Medulla oblongata (tissue), 1 donor: Measurements from ENCODE around the gene ATP9B.
"Not testable (repeated sequence)": the region's sequence is repeated elsewhere in the genome, so short reads cannot be mapped to it uniquely, and the experiment has no call there.

Experiments
- DNase-seq: peaks from one replicate; pipeline ENCODE4 v3.0.0-alpha.2; 2015; ENCODE audit errors: extremely low spot score

The ATP9B gene

DNA sequence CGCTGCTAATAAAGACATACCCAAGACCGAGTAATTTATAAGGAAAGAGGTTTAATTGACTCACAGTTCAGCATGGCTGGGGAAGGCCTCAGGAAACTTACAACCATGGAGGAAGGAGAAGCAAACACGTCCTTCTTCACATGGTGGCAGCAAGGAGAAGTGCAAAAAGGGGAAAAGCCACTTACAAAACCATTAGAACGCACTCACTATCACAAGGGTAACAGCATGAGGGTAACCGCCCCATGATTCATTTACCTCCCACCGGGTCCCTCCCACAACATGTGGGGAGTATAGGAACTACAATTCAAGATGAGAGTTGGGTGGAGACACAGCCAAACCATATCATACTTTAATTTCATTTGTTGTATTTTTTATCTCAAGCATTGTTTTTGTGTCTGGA is 67.5 kb downstream of the ATP9B start:
- DNase-seq = no peak

DNA sequence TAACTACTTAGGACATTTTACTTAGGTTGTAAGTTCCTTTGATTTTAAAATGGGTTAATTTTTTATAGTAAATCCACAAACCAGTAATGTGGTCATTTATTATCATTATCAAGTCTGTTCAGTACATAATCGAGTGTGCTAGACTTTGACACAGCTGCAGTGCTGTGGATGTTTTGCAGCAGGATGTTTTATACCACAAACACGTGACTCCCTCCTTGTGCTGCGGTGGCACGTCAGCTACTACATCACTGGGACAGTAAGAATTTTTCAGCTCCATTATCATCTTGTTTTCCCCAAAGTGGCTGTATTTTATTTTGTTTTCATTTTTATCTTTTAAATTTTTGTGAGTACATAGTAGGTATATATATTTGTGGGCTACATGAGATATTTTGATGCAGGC is 70.0 kb downstream of the ATP9B start:
- no peak for DNase-seq

DNA sequence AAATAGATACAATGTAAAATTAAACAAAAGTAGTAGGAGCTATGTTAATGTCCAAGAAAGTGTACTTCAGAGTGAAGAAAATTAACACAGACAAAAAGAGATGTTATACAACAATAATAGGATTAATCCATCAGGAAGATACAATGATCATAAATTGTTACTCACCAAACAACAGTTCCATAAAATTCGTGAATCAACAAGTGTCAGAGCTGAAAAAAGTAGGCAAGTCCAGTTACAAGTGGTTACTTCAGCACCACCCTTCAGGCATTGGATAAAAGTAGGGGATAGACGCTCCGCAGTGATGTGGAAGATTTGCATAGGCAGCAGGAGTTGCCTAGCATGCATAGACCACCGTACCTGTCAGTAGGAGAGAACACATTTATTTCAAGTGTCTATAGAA is 77.8 kb downstream of the ATP9B start:
- DNase-seq = no peak

DNA sequence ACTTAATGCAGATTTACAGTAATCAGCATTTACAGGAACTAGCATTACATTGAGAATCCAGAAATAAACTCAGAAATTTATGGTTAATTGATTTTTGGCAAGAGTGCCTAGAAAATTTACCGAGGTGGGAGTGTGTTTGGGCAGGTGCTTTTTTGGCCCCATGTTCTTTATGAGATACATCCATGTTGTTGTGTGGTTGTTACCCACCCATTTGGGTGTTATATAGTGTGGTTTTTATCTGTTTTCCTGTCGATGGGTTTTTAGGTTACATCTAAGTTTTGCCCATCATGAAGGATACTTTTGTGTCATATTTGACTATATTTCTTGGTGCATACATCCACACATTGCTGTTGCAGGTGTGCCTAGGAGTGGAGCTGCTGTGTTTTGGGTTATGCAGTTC is 82.0 kb downstream of the ATP9B start:
- DNase-seq = no peak

DNA sequence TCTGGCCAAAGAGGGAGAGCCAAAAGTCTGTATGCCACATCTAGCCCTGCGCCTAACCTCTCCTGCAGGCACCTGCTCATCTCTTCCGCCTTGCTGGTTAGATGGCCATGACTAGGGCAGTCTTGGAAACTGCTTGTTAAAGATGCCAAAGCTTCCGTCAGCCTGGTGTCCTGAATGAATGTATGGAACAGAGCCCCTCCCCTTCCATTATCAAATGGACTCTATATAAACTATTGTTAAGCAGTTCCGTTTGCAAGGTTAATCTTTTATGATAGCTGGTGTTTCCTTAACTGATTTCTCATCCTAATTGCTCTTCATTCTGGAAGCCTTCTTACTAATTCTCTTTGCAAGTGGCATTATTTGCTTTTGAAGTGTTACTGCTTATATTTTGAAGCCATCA is 87.1 kb downstream of the ATP9B start:
- DNase-seq = no peak

DNA sequence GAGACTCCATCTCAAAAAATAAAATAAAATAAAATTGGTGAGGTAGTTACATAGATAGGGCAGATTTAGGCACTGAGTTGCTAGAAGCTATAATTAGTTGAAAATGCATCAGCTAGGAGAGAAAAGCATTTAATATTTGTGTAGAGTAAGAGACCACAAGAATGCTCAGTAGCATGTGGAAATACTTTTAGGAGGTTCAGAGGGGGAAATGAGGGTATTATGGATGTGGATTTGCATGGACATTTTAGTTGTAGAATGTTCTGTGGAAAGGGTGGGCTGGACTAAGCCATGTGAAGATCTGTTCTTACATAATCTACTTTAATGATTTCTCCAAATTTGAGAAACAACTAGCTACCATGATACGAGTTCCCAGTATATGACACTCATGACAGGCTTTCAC is 95.5 kb downstream of the ATP9B start:
- DNase-seq = no peak

DNA sequence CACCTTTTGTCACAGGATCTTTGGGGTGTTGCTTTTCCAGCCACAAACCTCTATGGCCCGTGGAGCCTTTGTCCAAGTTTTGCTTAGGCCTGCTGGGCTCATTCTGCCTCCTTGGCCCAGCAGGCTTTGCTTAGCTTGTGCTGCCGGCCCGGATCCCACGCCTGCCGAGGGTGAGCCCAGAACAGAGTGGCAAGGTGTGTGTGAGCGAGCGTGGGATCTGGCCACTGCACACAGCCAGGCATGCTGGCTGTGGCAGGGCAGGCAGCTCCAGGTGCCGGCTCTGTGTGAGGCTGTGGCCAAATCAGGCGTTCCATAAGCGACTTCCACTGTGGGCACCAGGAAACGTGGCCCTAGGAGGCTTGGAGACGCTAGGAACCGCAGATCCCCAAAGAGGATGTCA is 97.5 kb downstream of the ATP9B start:
- DNase-seq = no peak

DNA sequence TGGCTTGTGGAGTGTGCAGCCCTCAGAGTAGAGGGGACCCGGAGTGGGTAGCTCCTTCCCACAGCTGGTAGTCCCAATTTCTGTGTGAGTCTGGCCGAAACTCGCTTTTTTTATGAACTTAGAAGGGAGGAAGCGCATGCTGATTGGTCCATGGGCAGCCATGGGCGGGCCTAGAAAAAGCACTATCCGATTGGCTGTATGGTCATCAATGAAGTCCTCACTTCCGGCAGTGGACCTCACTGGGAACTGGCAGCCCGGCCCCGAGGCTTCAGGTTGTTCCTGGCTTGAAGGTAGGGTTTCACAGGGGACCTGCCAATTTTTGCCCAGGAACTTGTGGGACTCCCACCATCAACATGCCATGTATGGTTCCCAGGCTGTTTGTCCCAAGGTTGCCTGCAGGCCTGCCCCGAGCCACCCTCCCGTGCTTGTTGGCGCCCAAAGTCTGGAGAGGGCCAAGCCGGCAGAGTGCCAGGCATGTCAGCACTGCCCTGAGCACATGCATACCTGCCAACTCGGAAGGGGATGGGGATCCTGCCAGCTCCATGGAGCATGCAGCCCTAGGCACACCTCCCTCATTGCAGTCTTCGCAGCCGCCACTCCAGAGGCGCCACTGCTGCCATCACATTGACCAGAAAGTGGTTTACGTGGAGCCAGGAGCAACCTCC is 98.5 kb downstream of the ATP9B start:
- no peak for DNase-seq

DNA sequence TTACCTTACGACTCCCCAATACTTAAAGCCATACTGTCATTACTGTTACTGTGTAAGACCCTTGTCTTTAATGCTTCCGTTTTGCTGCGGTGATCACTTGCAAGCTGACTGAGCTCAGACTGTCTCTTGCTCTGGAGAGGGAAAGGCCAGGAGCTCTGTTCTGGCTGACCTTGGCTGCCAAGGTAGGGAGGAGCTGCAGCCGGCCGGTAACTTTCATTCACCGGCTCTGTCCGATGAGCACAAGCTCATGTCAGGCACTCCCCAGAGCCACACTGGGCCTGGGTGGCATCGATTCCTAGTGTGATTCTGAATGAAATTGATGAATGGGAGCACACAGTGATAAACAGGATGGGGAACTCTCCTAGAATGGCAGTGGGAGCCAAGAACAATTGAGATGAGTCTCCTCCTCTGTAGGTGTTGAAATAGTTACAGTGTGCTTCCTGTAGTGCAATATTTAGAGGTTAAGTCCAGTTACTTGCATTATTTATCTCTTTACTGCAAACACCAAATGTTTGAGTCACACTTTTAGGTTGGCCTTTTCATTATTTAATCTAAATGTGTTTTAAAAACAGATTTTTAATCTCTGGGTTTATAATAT is 100.9 kb downstream of the ATP9B start:
- no peak for DNase-seq

DNA sequence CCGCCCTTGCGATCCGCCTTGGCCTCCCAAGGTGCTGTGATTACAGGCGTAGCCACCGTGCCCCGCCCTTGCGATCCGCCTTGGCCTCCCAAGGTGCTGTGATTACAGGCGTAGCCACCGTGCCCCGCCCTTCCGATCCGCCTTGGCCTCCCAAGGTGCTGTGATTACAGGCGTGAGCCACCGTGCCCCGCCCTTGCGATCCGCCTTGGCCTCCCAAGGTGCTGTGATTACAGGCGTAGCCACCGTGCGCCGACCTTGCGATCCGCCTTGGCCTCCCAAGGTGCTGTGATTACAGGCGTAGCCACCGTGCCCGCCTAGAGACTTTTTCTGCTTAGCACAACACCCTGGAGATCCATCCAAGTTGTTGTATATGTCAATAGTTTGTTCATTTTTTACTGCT is 103.1 kb downstream of the ATP9B start:
- not testable (repeated sequence) for DNase-seq

DNA sequence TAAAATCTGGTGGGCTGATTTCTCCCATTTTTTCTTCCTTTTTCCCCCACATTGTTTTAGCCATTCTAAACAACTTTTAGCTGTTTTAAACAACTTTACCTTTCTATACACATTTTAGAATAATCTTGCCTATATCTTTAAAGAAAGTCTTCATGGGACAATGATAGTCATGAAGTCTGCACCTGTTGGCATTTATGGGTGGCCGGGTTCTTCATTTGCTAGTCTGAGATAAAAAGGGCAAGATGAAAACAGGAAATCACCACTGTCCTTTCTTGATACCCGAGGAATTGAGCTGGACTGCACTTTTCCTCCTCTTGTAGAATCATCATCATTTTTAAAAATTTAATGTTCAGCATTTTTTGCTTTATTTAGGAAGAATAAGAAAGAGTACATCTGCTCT is 104.5 kb downstream of the ATP9B start:
- no peak for DNase-seq

DNA sequence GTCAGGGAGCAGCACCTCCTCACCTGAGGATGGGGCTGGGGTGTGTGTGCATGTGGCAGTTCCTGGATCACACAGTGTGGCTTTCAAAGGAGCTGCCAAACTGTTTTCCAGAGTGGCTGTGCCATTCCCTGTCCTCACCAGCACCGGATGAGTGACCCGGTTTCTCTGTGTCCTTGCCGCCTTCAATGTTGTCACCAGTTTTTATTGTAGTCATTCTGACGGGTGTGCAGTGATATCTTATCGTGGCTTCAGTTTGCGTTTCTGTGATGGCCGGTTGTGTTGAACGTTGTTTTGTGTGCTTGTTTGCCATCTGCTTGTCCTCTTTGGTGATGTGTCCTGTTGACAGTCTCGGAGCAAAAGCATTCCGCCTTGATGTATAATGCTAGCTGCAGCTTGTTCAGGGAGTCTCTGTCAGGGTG is 108.9 kb downstream of the ATP9B start:
- DNase-seq = no peak

DNA sequence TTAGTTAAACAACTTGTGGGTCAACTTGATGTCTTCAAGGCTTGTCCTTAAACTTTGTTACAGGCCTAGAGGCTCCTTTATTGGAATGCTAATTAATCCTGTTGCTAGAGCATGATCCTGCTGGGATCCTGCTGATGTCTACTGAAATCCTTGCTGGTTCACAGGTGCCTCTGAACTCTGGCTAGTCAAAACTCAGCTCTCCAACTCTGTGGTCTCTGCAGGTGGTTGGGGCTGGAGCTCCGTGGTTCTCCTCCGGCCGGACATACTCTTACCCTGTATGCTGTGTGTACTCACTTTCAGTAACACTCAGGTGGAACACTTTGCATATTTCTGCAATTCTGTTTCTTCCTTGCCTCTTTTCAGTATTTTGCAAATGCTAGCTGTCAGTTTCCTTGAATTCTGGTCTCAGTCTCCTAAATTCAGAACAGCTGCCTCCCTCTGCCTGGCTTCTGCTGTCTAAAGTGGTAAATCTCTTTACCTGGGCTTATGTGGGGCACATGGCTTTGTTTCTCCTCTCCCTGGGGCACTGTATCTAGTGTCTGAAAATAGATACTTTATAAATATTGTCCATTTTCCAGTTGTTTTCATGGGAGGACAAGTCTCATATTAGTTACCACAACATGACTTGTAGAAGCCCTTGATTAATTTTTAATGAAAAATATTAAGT is 113.0 kb downstream of the ATP9B start:
- no peak for DNase-seq

DNA sequence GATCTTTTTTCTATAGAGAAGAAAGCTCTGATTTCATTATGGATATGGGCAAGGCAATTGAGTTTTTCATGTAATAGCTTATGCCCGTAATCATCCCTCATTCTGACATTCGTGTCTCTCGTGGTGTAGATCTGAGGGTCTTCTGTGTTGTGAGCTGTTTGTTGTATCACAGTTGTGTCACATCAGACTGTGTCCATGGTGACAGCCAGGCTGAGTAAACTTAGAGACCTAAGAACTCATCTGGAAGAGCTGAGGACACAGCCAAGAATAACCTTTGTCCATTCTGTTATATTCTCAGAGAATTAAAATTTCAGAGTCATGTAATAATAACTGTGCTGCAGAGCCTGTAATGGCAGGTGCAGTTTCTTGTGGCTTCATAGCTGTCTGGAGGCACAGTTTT is 116.5 kb downstream of the ATP9B start:
- DNase-seq = no peak

DNA sequence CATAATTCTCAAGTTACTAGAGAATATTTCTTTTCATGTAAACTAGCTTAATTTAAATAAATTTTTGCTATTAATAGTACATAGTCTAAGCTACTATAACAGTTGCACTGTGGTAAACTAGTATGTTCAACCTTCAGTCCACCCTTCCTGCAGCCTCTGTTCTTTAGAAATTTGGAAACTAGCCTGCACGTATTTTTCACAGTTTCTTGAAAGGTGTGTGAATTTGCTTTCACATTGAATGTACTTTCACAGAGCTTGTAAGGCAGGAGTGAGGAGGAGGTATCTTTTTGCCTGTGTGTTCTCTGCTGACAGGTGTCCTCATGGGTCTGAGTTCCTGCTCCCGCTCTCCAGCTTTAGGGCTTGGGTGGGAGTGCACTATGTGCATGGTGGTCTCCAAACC is 117.5 kb downstream of the ATP9B start:
- DNase-seq = no peak

DNA sequence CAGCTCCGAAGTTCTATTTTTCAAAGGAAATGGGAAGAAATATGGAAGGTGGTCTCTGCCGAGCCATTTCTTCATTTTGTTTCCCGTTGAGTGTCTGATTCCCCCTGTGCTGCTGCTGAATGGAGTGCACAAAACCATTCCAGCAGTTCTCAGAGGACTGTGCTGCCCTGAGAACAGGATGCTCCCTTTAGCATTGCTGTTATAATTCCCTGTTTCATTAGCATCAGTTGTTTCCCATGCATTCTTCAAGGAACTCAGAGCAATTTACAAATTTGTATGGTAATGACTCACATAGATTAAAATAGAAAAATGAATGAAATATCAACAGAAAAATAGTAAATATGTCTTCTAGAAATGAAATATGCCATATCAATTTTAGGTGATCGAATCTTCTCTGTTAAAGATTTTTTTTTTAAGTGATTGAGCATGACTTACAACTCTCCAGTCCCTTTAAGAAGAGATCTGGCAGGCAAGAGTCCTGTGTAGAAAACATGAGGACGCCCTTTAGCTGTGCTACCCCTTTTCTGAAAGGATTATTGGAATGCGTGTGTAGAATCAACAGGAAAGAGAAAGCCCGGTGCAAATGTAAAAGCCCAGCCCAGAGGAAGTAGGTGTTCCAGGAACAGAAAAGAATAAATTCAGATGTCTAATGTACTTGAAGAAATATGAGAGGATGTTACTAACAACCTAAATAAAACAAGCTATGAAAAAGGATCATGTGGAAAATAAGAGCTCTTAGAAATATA is 118.5 kb downstream of the ATP9B start:
- DNase-seq = no peak

DNA sequence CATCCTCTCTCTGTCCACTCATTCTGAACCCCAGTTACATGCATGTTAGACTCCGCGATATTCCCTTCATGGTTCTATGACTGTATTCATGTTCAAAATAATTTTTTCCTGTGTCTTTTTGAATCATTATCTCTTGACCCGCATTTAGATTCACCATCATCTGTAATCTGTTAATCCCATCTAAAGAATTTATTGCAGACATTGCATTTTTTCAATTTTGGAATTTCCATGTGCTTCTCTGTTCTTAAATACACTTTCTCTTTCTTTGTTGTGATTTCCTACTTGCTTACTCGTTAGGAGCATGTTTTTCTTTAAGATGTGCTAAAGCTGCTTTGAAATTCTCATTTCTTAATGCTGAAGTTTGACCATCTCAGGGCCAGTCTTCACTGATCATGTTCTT is 122.2 kb downstream of the ATP9B start:
- DNase-seq = no peak

DNA sequence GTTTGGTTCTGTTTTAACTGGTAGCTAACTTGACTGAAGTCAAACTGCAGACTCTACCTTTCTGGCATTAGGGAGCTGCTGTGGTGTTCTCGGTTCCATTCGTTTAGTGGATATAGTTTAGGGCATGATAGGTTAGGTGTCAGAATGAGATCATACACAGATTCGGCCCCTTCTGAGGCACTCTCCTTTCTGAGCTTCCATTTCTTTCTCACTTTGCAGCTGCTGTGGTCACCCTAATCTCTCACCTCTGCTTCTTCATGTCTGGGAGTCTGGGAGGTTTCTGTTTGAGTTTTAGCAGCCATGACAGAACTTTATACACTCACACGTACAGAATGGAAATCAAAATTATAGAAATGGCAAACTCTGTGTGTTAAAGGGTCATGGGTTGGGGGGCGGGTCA is 122.8 kb downstream of the ATP9B start:
- DNase-seq = no peak

DNA sequence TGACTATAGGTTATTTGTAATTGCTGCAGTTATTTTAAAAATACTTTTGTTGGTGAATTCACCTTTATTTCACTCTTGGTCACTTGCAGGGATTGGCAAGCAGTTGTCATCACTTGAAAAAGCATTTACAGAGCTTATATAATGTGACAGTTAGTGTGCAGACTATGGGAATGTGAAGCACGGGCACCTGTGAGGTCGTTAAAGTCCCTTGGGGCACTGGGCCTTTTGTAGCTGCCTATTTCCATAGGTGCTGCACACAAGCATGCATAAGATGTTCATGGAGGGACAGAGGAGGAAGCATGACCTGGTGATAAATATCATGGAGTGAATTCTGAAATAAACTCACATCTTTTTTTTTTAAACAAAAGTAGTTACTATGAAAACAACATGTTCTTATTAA is 124.6 kb downstream of the ATP9B start:
- DNase-seq = no peak

DNA sequence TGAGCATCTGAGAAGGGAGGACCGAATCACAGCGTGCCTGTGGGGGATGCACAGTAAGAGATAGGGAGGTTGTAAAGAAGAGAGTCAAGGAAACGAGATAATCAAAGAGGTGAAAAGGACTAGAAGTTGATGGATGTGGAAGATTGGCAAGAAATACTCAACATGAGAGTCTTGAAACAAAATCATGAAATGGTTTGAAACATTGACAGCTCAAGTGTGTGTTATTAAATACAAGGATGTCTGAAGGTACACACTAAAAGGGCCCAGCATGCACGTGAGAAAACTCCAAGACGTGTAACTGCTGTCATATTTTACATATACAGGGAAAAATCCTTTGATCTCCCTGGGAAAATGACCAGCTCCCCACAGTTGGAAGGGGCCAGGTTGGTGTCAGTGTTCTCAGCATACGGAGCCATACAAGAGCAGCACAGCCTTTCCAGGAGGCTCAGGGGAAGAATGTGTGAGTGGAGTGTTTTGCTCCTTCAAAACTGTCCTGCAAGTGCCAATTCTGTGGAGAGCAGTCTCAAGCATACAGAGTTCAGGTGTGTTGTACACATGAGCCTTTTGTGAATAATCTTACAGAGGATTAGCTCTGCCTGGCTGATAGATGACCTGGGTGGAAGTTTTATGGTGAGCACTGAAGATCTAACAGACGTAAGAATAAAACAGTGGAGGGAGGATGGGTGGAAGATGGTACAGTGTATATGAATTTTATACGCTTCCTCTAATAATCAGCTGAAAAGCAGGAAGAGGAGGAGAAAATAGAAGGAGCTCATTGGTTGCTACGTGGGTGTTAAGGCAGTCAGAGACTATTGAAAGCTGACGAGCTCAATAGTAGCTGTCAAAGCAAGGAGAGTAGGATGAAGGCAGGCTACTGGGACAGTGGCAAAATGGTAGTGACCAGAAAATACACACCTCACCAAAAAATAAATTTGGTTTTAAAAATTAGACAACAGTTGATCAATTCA is 126.8 kb downstream of the ATP9B start:
- DNase-seq = no peak

DNA sequence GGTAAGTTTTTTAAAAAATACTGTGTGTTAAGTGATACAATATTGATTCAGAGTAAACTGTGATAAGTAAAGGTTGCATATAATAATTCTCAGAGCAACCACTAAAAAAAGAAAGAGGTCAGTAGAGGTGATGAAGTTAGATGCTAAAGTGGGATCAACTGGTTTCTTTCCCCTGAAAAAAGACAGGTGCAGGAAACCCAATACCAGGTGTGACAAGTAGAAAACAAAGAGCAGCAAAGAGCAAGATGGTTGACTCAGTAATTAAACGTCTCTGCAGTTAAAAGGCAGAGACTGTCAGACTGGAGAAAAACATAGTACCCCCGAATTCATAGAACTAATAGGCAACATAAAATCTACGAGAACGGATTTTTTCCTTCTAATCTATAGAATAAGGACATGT is 128.3 kb downstream of the ATP9B start:
- DNase-seq = no peak
